GM23248 (cell line): Measurements from ENCODE around the gene OR10A6. TPM values are rescaled to one million over a fixed set of nuclear protein-coding genes. Genes with fewer than 3 reads are reported as not detected.

Source experiments
- DNase-seq: peaks from one replicate; pipeline ENCODE4 v3.0.0-alpha.2; 2015
- H2AFZ ChIP-seq: fragments of 200-600 bp; sonication (generic); 2 replicates; pipeline ENCODE4 v1.6.1; 2016; ENCODE audit warnings: antibody characterized with exemption
- H3F3A ChIP-seq: fragments of 200-600 bp; sonication (generic); 2 replicates; pipeline ENCODE4 v1.6.1; 2016; ENCODE audit warnings: mild to moderate bottlenecking, antibody characterized with exemption, mixed run types; ENCODE audit not compliant: insufficient read depth
- H3K27ac ChIP-seq: fragments of 200-600 bp; sonication (generic); 2 replicates; pipeline ENCODE4 v1.5.1; 2016; ENCODE audit warnings: mild to moderate bottlenecking
- H3K27me3 ChIP-seq: fragments of 200-600 bp; sonication (generic); replicated peaks from 2 replicates; pipeline ENCODE4 v1.6.1; 2016; ENCODE audit warnings: mild to moderate bottlenecking; ENCODE audit not compliant: insufficient read depth
- H3K36me3 ChIP-seq: fragments of 200-600 bp; sonication (generic); 2 replicates; pipeline ENCODE4 v1.6.1; 2016; ENCODE audit warnings: low read depth, mild to moderate bottlenecking
- H3K4me1 ChIP-seq: fragments of 200-600 bp; sonication (generic); 2 replicates; pipeline ENCODE4 v1.6.1; 2016; ENCODE audit warnings: mild to moderate bottlenecking; ENCODE audit not compliant: insufficient read depth
- H3K4me2 ChIP-seq: fragments of 200-600 bp; sonication (generic); one replicate; pipeline ENCODE4 v1.6.1; 2016; ENCODE audit warnings: mild to moderate bottlenecking; ENCODE audit not compliant: unreplicated experiment
- H3K4me3 ChIP-seq: fragments of 200-600 bp; sonication (generic); 2 replicates; pipeline ENCODE4 v1.5.1; 2016; ENCODE audit warnings: mild to moderate bottlenecking
- H3K79me2 ChIP-seq: fragments of 200-600 bp; sonication (generic); 2 replicates; pipeline ENCODE4 v1.6.1; 2016; ENCODE audit warnings: mild to moderate bottlenecking; ENCODE audit not compliant: insufficient read depth
- H3K9ac ChIP-seq: fragments of 200-600 bp; sonication (generic); 2 replicates; pipeline ENCODE4 v1.6.1; 2016; ENCODE audit warnings: mild to moderate bottlenecking
- H3K9me2 ChIP-seq: fragments of 200-600 bp; sonication (generic); 2 replicates; pipeline ENCODE4 v1.6.1; 2016; ENCODE audit warnings: mixed run types, mild to moderate bottlenecking, moderate library complexity; ENCODE audit not compliant: insufficient read depth
- H3K9me3 ChIP-seq: fragments of 200-600 bp; sonication (generic); one replicate; pipeline ENCODE4 v1.6.1; 2017; ENCODE audit warnings: low read depth
- H4K20me1 ChIP-seq: fragments of 200-600 bp; sonication (generic); 2 replicates; pipeline ENCODE4 v1.6.0; 2016; ENCODE audit not compliant: insufficient read depth
- EZH2 ChIP-seq: fragments of 200-600 bp; sonication (generic); IDR thresholded peaks from 2 replicates; pipeline ENCODE4 v1.6.1; 2018; ENCODE audit warnings: antibody characterized with exemption, mild to moderate bottlenecking; ENCODE audit not compliant: insufficient read depth, poor library complexity, severe bottlenecking
- EZH2phosphoT487 ChIP-seq: fragments of 200-600 bp; sonication (generic); IDR thresholded peaks from 2 replicates; pipeline ENCODE4 v1.6.1; 2018; ENCODE audit warnings: antibody characterized with exemption, moderate library complexity, mild to moderate bottlenecking, low read depth; ENCODE audit not compliant: insufficient read depth
- WGBS, 2 experiments: methylation state at CpG; one replicate each; pipeline ENCODE4 v1.1.6; 2015 to 2017; ENCODE audit warnings: low lambda C conversion rate in 2 of 2, low coverage in 1 of 2; ENCODE audit errors: missing lambda C conversion rate in 2 of 2; 5-methylcytosine and 5-hydroxymethylcytosine counted together
- in situ Hi-C: fragments of 300-500 bp; cut with MboI; formaldehyde crosslinking; loops from 2 replicates; pipeline ENCODE4 v1.15.0; 2020
- polyA plus RNA-seq: library from polyadenylated mRNA; unstranded; fragments of >200 nt; fragmentation: Nextera tagmentation; extraction: Ambion mirVana; gene quantifications from 2 replicates; pipeline ENCODE4 v1.2.1, GENCODE V29; 2016
- total RNA-seq: library from RNA; depleted of rRNA; stranded (reverse); fragments of >200 nt; shearing (Covaris generic); gene quantifications from 2 replicates; pipeline ENCODE4 v1.2.3, GENCODE V29; 2014

Gene OR10A6
- total and polyA plus RNA-seq, 2 experiments from 2014 or later, result 0.11 to 0.39 TPM

GRCh38 chr11:7905549-7905948, 25.5 kb downstream of the OR10A6 start:
- Histone ChIP-seq H3K9me2 (0 out of 2 replicates have a peak, but pooled peaks cover 7% of the 10 kb centered on the region), H3K79me2 (no peaks in the 10 kb centered on the region), H3K27me3 (no peaks in the 10 kb centered on the region), H3K9ac (peak overlapping the region; percentile 15), H3K36me3 (no peaks in the 10 kb centered on the region), H3K4me3 (peak overlapping the region; percentile 34), H2AFZ (peak overlapping the region; percentile 73), H3K27ac (peak overlapping the region; percentile 31), H3K4me2 (peak overlapping the region; percentile 60), H3K4me1 (peaks cover 61% of the 10 kb centered on the region), H3F3A (peaks cover 38% of the 10 kb centered on the region), H4K20me1 (no peaks in the 10 kb centered on the region), H3K9me3 (no peaks in the 10 kb centered on the region)
- 62% methylated on average over 9 of the region's 9 CpGs for WGBS, 2 experiments
- in situ Hi-C loops, result loop anchor here (10.0 kb wide), 1 partner anchor 199 kb away; no protein-coding TSS in a partner anchor
- DNase-seq, result peak; percentile 24
- TF ChIP-seq EZH2phosphoT487, result no peak
- TF ChIP-seq EZH2, result no peak

- Histone ChIP-seq H3K9ac (peak overlapping the region; percentile 15), H3K4me1 (peaks cover 54% of the 10 kb centered on the region), H3K9me2 (0 out of 2 replicates have a peak, but pooled peaks cover 7% of the 10 kb centered on the region), H4K20me1 (no peaks in the 10 kb centered on the region), H3K27ac (peak overlapping the region; percentile 31), H3K4me2 (peak overlapping the region; percentile 60), H2AFZ (peak overlapping the region; percentile 73), H3F3A (peaks cover 38% of the 10 kb centered on the region), H3K9me3 (no peaks in the 10 kb centered on the region), H3K36me3 (no peaks in the 10 kb centered on the region), H3K79me2 (no peaks in the 10 kb centered on the region), H3K4me3 (peak overlapping the region; percentile 34), H3K27me3 (no peaks in the 10 kb centered on the region)
- in situ Hi-C loops, result loop anchor here (10.0 kb wide), 1 partner anchor 200 kb away; no protein-coding TSS in a partner anchor
- 12 to 16% methylated on average over 3 of the region's 3 CpGs for WGBS, 2 experiments
- DNase-seq, result peak; percentile 75
- TF ChIP-seq EZH2 (no peak), EZH2phosphoT487 (no peak)
Observed at GRCh38 chr11:7904917-7905316, 26.2 kb downstream of the OR10A6 start.

GRCh38 chr11:7903940-7904339, 27.1 kb downstream of the OR10A6 start:
- no peak overlapping the region for H3K27ac ChIP-seq
- TF ChIP-seq EZH2 (no peak), EZH2phosphoT487 (no peak)
- 0 out of 2 replicates have a peak, but pooled peaks cover 7% of the 10 kb centered on the region for H3K9me2 ChIP-seq
- H2AFZ ChIP-seq, result peak overlapping the region; percentile 73
- no peaks in the 10 kb centered on the region for H3K27me3 ChIP-seq
- H3F3A ChIP-seq, result peaks cover 38% of the 10 kb centered on the region
- H3K4me2 ChIP-seq, result peak overlapping the region; percentile 60
- H3K4me1 ChIP-seq, result peaks cover 54% of the 10 kb centered on the region
- H3K9ac ChIP-seq, result 0 out of 2 replicates have a peak overlapping the region, but pooled peaks have one; percentile 22
- H3K4me3 ChIP-seq, result peak overlapping the region; percentile 34
- H3K9me3 ChIP-seq, result no peaks in the 10 kb centered on the region
- DNase-seq, result no peak
- H3K79me2 ChIP-seq, result no peaks in the 10 kb centered on the region
- in situ Hi-C loops, result loop anchor here (10.0 kb wide), 1 partner anchor 201 kb away; no protein-coding TSS in a partner anchor
- no peaks in the 10 kb centered on the region for H3K36me3 ChIP-seq
- 8% methylated on average over 2 of the region's 2 CpGs for WGBS, 2 experiments
- no peaks in the 10 kb centered on the region for H4K20me1 ChIP-seq

- Histone ChIP-seq H3K9ac (no peak overlapping the region), H3K4me1 (peaks cover 43% of the 10 kb centered on the region), H3K4me2 (no peak overlapping the region), H3F3A (peaks cover 23% of the 10 kb centered on the region), H4K20me1 (no peaks in the 10 kb centered on the region), H3K27ac (no peak overlapping the region), H3K79me2 (no peaks in the 10 kb centered on the region), H3K36me3 (no peaks in the 10 kb centered on the region), H3K9me3 (no peaks in the 10 kb centered on the region), H3K9me2 (no peaks in the 10 kb centered on the region), H3K4me3 (no peak overlapping the region), H2AFZ (no peak overlapping the region), H3K27me3 (no peaks in the 10 kb centered on the region)
- TF ChIP-seq EZH2 (no peak), EZH2phosphoT487 (no peak)
- 37 to 42% methylated on average over 3 of the region's 3 CpGs for WGBS, 2 experiments
- in situ Hi-C loops, result loop anchor here (10.0 kb wide), 1 partner anchor 203 kb away; no protein-coding TSS in a partner anchor
- no peak for DNase-seq
Observed at GRCh38 chr11:7901319-7901854, 29.7 kb downstream of the OR10A6 start.
